Upper lobe of left lung (tissue), 6 donors: ENCODE results near the gene GGNBP2. TPM values are rescaled to one million over a fixed set of nuclear protein-coding genes. Genes with fewer than 3 reads are reported as not detected.

ENCODE experiments used
- ATAC-seq, 2 donors: fragments of 200-7000 bp; cut with Tn5 transposase; one replicate each; pipeline ENCODE4 v1.9.1; 2022; ENCODE audit warnings: mild to moderate bottlenecking in 2 of 2, moderate library complexity in 2 of 2; ENCODE audit not compliant: low FRiP score in 2 of 2
- DNase-seq, 2 donors: peaks; one replicate each; pipeline ENCODE4 v3.0.0-alpha.2; 2019 to 2020
- H3K27ac ChIP-seq, 4 donors: fragments of 200-600 bp; sonication (generic); one replicate each; pipeline ENCODE4 v1.5.1; 2016 to 2019
- H3K27me3 ChIP-seq, 4 donors: fragments of 200-600 bp; sonication (generic); one replicate each; pipeline ENCODE4 v1.5.1; 2017 to 2019
- H3K36me3 ChIP-seq, 4 donors: fragments of 200-600 bp; sonication (generic); one replicate each; pipeline ENCODE4 v1.5.1; 2016 to 2019
- H3K4me1 ChIP-seq, 4 donors: fragments of 200-600 bp; sonication (generic); one replicate each; pipeline ENCODE4 v1.5.1; 2018 to 2019
- H3K4me3 ChIP-seq, 4 donors: fragments of 200-600 bp; sonication (generic); one replicate each; pipeline ENCODE4 v1.5.1; 2017 to 2019; ENCODE audit warnings: mild to moderate bottlenecking in 2 of 4, moderate library complexity in 1 of 4
- H3K9me3 ChIP-seq, 4 donors: fragments of 200-600 bp; sonication (generic); one replicate each; pipeline ENCODE4 v1.5.1; 2018 to 2019
- EP300 ChIP-seq, 4 donors: sonication (generic); formaldehyde crosslinking; IDR thresholded peaks; one replicate each; pipeline ENCODE4 v1.5.1; 2017; ENCODE audit warnings: antibody characterized with exemption in 4 of 4, control low read depth in 2 of 4
- POLR2A ChIP-seq, 4 donors: fragments of 450-650 bp; IDR thresholded peaks; one replicate each; pipeline ENCODE4 v1.5.1; 2016 to 2017; ENCODE audit warnings: antibody characterized with exemption in 4 of 4, mild to moderate bottlenecking in 2 of 4
- POLR2AphosphoS5 ChIP-seq, 2 donors: sonication (generic); formaldehyde crosslinking; IDR thresholded peaks; one replicate each; pipeline ENCODE4 v1.5.1; 2017; ENCODE audit warnings: antibody characterized with exemption in 2 of 2
- WGBS, 2 donors: methylation state at CpG; one replicate each; pipeline ENCODE4 v1.1.5; 2017 to 2018; 5-methylcytosine and 5-hydroxymethylcytosine counted together
- total RNA-seq, 6 donors: library from RNA; depleted of rRNA in 4 of 6; stranded (reverse); fragments of >200 nt in 4 of 6; gene quantifications; one replicate each; pipeline versions ENCODE4 v1.1.0 to v1.2.1, GENCODE V29; 2016 to 2021
- TF ChIP-seq, protein P1 (sequence below), 6 experiments: fragments of 450-650 bp in 4 of 6; fragments of 200-600 bp in 2 of 6; sonication (generic) in 2 of 6; IDR thresholded peaks; one replicate each; pipeline ENCODE4 v1.5.1; 2016 to 2019; ENCODE audit warnings: antibody characterized with exemption in 6 of 6
- donor health status: DM: no; HTN: no; CAD: no; lungs with moderate emphysema.
- donor health status: DM: no; HTN: yes; CAD: no; lungs with severe emphysema.

The GGNBP2 gene
- total RNA-seq, 6 donors from 2014 or later: 36.8 to 101 (median 70.0) TPM

DNA sequence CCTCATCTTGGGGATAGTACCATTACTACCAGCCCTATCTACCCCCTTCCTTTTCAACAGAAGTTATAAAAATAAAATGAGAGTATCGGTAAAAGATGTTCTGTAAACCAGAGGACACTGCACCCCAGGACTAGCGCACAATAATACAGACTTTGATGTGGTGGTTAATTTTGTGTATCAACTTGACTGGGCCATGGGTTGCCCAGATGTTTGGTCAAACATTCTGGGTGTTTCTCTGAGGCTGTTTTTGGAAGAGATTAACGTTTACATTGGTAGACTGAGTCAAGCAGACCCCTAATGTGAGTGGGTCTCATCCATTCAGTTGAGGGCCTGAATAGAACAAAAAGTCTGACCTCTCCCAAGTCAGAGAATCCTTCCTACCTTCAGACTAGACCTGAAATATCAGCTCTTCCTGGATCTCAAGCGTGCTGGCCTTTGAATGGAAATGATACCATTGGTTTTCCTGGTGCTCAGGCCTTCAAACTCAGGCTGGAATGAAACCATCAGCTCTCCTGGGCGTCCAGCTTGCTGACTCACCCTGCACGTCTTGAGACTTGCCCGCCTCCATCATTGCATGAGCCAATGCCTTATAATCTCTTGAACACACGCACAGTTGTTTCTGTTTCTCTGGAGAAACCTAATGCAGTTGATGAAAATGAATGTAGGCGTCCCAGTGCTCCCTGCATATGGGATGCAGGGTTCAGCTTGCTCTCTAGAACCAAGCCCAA is 66.8 kb downstream of the GGNBP2 start:
- TF ChIP-seq POLR2AphosphoS5 (IDR thresholded peaks at IDR 0.05) (no peak), POLR2A (IDR thresholded peaks at IDR 0.05) (no peak), EP300 (IDR thresholded peaks at IDR 0.05) (no peak)
- TF ChIP-seq, protein P1, sequence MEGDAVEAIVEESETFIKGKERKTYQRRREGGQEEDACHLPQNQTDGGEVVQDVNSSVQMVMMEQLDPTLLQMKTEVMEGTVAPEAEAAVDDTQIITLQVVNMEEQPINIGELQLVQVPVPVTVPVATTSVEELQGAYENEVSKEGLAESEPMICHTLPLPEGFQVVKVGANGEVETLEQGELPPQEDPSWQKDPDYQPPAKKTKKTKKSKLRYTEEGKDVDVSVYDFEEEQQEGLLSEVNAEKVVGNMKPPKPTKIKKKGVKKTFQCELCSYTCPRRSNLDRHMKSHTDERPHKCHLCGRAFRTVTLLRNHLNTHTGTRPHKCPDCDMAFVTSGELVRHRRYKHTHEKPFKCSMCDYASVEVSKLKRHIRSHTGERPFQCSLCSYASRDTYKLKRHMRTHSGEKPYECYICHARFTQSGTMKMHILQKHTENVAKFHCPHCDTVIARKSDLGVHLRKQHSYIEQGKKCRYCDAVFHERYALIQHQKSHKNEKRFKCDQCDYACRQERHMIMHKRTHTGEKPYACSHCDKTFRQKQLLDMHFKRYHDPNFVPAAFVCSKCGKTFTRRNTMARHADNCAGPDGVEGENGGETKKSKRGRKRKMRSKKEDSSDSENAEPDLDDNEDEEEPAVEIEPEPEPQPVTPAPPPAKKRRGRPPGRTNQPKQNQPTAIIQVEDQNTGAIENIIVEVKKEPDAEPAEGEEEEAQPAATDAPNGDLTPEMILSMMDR (IDR thresholded peaks at IDR 0.05): no peak
- H3K4me3 ChIP-seq: no peak overlapping the region
- ATAC-seq (peak in 1 of 2 donors; percentile 30), DNase-seq (no peak)
- H3K4me1 ChIP-seq: peaks cover 0 to 10% (median 3%) of the 10 kb centered on the region in 4 donors
- no peak overlapping the region for H3K27ac ChIP-seq
- 80 to 91% methylated on average over 9 of the region's 9 CpGs for WGBS, 2 donors
- H3K9me3 ChIP-seq: no peaks in the 10 kb centered on the region
- no peaks in the 10 kb centered on the region for H3K27me3 ChIP-seq
- H3K36me3 ChIP-seq: no peaks in the 10 kb centered on the region

DNA sequence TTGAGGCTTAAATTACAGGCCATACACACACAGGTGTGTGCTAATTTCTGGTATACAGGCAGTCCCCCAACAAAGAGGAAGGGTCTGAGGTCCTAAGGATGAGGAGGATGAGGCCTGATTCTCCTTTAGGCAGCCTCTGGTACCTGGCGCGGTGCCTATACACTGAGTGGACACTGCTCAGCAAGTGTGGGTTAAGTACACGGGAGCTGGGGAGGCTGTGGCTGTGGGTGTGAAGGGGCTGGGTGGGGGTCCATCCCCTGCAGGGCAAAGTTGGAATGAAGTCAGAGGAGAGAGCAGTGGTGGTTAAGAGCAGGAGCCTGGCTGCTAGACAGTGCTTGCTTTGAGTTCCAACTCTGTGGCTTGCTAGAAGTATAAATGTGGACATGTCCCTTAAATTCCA is 67.6 kb downstream of the GGNBP2 start:
- DNase-seq (no peak), ATAC-seq (no peak)
- H3K9me3 ChIP-seq: no peaks in the 10 kb centered on the region
- no peak overlapping the region for H3K4me3 ChIP-seq
- peaks cover 0 to 10% (median 3%) of the 10 kb centered on the region in 4 donors for H3K4me1 ChIP-seq
- TF ChIP-seq EP300 (IDR thresholded peaks at IDR 0.05) (no peak), POLR2AphosphoS5 (IDR thresholded peaks at IDR 0.05) (no peak), POLR2A (IDR thresholded peaks at IDR 0.05) (no peak)
- TF ChIP-seq, protein P1 (IDR thresholded peaks at IDR 0.05): no peak
- H3K27me3 ChIP-seq: no peaks in the 10 kb centered on the region
- 72 to 87% methylated on average over 3 of the region's 3 CpGs for WGBS, 2 donors
- no peak overlapping the region for H3K27ac ChIP-seq
- no peaks in the 10 kb centered on the region for H3K36me3 ChIP-seq

DNA sequence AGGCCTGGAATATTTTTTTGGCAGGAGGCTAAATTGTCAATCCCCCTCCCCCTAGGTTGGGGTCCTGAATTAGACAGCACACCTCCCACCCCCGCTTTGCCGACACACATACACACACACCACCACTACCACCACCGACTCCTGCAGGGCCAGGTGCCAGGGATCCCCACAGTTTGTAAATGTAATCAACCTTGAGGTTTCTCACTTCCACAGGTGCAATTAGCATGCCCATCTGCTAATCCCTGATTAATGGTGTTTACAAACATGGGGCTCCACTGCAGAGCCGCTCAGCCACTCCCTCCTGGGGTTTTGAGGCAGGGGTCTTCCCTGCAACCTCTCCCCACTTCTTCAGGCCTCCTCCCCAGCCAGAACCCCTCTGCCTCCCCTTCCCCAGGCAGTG is 68.4 kb downstream of the GGNBP2 start:
- peaks cover 0 to 10% (median 3%) of the 10 kb centered on the region in 4 donors for H3K4me1 ChIP-seq
- TF ChIP-seq, protein P1 (IDR thresholded peaks at IDR 0.05): no peak
- TF ChIP-seq POLR2AphosphoS5 (IDR thresholded peaks at IDR 0.05) (no peak), POLR2A (IDR thresholded peaks at IDR 0.05) (no peak), EP300 (IDR thresholded peaks at IDR 0.05) (no peak)
- H3K4me3 ChIP-seq: no peak overlapping the region
- DNase-seq (no peak), ATAC-seq (no peak)
- 52 to 68% methylated on average over 4 of the region's 4 CpGs for WGBS, 2 donors
- no peaks in the 10 kb centered on the region for H3K27me3 ChIP-seq
- no peak overlapping the region for H3K27ac ChIP-seq
- no peaks in the 10 kb centered on the region for H3K9me3 ChIP-seq
- H3K36me3 ChIP-seq: no peaks in the 10 kb centered on the region

DNA sequence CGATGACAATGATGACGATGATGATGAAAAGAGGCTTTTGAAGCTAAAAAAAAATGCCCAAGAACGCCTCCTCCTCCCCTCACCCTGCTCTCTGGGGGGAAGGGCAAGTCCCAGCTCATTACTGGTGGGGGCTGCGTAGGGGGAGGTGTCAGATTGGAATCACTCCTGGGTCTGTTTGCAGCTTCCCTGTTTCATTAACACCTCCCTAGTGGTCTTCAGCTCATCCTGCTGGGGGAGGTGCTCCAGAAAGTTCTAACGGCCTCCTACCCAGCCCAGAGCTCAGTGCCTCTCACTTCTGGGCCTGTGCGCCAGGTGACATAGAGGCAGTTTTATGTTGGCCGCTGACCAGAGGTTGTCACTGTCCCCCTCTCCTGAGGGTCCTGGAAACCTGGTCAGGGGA is 69.4 kb downstream of the GGNBP2 start:
- Histone ChIP-seq H3K4me1 (peaks cover 0 to 1% (median 0%) of the 10 kb centered on the region in 4 donors), H3K27ac (no peak overlapping the region), H3K27me3 (no peaks in the 10 kb centered on the region), H3K36me3 (no peaks in the 10 kb centered on the region), H3K9me3 (no peaks in the 10 kb centered on the region), H3K4me3 (no peak overlapping the region)
- WGBS, 2 donors: 56 to 73% methylated on average over 5 to 7 of the region's 7 CpGs
- DNase-seq: no peak
- TF ChIP-seq EP300 (IDR thresholded peaks at IDR 0.05): no peak
- TF ChIP-seq, protein P1 (IDR thresholded peaks at IDR 0.05): no peak
- TF ChIP-seq POLR2AphosphoS5 (IDR thresholded peaks at IDR 0.05): no peak
- ATAC-seq: no peak

DNA sequence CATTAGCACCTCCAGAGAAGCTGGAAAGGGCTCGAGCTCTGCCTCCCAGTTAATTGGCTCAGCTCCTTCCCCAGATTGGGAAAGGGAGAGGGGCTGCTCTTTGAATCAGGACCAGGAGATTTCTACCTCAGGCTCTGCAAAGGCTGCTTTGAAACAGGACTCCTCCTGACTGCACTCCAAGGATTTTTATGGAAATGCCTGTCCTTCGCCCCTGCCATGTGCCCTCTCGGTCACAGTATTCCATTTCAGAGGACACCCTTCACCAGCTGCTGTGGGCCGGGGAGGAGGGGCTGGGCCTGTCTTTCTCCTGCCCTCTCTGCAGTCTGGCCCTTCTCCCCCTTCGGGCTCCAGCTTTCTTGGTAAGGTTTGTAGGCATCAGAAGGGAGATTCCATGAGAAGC is 70.2 kb downstream of the GGNBP2 start:
- H3K4me3 ChIP-seq: no peak overlapping the region
- H3K27me3 ChIP-seq: no peaks in the 10 kb centered on the region
- H3K36me3 ChIP-seq: no peaks in the 10 kb centered on the region
- no peak for ATAC-seq
- H3K4me1 ChIP-seq: no peaks in the 10 kb centered on the region
- TF ChIP-seq POLR2A (IDR thresholded peaks at IDR 0.05) (no peak), POLR2AphosphoS5 (IDR thresholded peaks at IDR 0.05) (no peak), EP300 (IDR thresholded peaks at IDR 0.05) (no peak)
- TF ChIP-seq, protein P1 (IDR thresholded peaks at IDR 0.05): no peak
- no peak overlapping the region for H3K27ac ChIP-seq
- 37 to 45% methylated on average over 4 to 5 of the region's 5 CpGs for WGBS, 2 donors
- DNase-seq: no peak
- no peaks in the 10 kb centered on the region for H3K9me3 ChIP-seq
